ENCODE results near the gene HACL1.

GRCh38 chr3:15520185-15520584, 81.2 kb downstream of the HACL1 start:
- TF ChIP-seq CTCF (IDR thresholded peaks at IDR 0.05) (no peak), POLR2AphosphoS5 (IDR thresholded peaks at IDR 0.05; ENCODE audit: insufficient read depth in 1 of 2, low read depth in 1 of 2) (no peak)
